VCaP (cell line): ENCODE results near the gene CPNE8.
"Not testable (repeated sequence)": the region's sequence is repeated elsewhere in the genome, so short reads cannot be mapped to it uniquely, and the experiment has no call there.

ENCODE experiments used
- H3K27ac ChIP-seq: fragments of 450-650 bp; 2 replicates; pipeline ENCODE4 v1.5.1; 2017
- CTCF ChIP-seq: fragments of 450-650 bp; conservative IDR thresholded peaks from 2 replicates; pipeline ENCODE4 v1.5.1; 2017; ENCODE audit warnings: mild to moderate bottlenecking, moderate library complexity

The CPNE8 gene

GRCh38 chr12:38761636-38762342 is 143.6 kb downstream of the CPNE8 start:
- H3K27ac ChIP-seq: no peak overlapping the region
- no peak for TF ChIP-seq CTCF

GRCh38 chr12:38761111-38761510 is 144.3 kb downstream of the CPNE8 start:
- TF ChIP-seq CTCF: no peak
- no peak overlapping the region for H3K27ac ChIP-seq

GRCh38 chr12:38759621-38760020 is 145.8 kb downstream of the CPNE8 start:
- TF ChIP-seq CTCF: no peak
- no peak overlapping the region for H3K27ac ChIP-seq

- H3K27ac ChIP-seq: no peak overlapping the region
- no peak for TF ChIP-seq CTCF
Measured at GRCh38 chr12:38746744-38747143, 158.6 kb downstream of the CPNE8 start.

GRCh38 chr12:38745601-38746000 is 159.8 kb downstream of the CPNE8 start:
- no peak for TF ChIP-seq CTCF

GRCh38 chr12:38744041-38744440 is 161.3 kb downstream of the CPNE8 start:
- H3K27ac ChIP-seq: no peak overlapping the region
- no peak for TF ChIP-seq CTCF

More at GRCh38 chr12:38745601-38746000, 159.8 kb downstream of the CPNE8 start:
- H3K27ac ChIP-seq: no peak overlapping the region

- not testable (repeated sequence) for H3K27ac ChIP-seq
Measured at GRCh38 chr12:38742496-38742895, 162.9 kb downstream of the CPNE8 start.

GRCh38 chr12:38736821-38737220 is 168.6 kb downstream of the CPNE8 start:
- H3K27ac ChIP-seq: no peak overlapping the region
- TF ChIP-seq CTCF: no peak
